ENCODE data around the gene NIPAL3.

DNA sequence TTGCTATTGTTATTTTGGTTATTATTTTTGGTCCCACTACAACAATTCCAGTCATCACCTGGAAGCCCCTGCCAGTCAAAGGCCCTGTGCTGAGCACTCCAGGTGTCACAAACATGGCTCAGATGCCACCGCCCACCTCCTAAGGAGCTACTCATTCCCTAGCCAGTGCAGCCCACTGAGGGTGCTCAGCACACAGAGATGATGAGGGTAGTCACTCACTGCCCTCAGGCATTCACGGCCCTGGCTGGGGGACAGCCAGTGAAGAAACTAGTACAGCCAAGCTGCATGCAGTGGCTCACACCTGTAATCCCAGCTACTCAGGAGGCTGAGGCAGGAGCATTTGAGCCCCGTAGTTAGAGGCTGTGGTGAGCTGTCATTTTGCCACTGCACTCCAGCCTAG lies 42.3 kb downstream of the NIPAL3 start:
- TF ChIP-seq, protein P1, sequence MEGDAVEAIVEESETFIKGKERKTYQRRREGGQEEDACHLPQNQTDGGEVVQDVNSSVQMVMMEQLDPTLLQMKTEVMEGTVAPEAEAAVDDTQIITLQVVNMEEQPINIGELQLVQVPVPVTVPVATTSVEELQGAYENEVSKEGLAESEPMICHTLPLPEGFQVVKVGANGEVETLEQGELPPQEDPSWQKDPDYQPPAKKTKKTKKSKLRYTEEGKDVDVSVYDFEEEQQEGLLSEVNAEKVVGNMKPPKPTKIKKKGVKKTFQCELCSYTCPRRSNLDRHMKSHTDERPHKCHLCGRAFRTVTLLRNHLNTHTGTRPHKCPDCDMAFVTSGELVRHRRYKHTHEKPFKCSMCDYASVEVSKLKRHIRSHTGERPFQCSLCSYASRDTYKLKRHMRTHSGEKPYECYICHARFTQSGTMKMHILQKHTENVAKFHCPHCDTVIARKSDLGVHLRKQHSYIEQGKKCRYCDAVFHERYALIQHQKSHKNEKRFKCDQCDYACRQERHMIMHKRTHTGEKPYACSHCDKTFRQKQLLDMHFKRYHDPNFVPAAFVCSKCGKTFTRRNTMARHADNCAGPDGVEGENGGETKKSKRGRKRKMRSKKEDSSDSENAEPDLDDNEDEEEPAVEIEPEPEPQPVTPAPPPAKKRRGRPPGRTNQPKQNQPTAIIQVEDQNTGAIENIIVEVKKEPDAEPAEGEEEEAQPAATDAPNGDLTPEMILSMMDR (IDR thresholded peaks at IDR 0.05; ENCODE audit: insufficient read depth, low read length): no peak
- TF ChIP-seq, protein P2, sequence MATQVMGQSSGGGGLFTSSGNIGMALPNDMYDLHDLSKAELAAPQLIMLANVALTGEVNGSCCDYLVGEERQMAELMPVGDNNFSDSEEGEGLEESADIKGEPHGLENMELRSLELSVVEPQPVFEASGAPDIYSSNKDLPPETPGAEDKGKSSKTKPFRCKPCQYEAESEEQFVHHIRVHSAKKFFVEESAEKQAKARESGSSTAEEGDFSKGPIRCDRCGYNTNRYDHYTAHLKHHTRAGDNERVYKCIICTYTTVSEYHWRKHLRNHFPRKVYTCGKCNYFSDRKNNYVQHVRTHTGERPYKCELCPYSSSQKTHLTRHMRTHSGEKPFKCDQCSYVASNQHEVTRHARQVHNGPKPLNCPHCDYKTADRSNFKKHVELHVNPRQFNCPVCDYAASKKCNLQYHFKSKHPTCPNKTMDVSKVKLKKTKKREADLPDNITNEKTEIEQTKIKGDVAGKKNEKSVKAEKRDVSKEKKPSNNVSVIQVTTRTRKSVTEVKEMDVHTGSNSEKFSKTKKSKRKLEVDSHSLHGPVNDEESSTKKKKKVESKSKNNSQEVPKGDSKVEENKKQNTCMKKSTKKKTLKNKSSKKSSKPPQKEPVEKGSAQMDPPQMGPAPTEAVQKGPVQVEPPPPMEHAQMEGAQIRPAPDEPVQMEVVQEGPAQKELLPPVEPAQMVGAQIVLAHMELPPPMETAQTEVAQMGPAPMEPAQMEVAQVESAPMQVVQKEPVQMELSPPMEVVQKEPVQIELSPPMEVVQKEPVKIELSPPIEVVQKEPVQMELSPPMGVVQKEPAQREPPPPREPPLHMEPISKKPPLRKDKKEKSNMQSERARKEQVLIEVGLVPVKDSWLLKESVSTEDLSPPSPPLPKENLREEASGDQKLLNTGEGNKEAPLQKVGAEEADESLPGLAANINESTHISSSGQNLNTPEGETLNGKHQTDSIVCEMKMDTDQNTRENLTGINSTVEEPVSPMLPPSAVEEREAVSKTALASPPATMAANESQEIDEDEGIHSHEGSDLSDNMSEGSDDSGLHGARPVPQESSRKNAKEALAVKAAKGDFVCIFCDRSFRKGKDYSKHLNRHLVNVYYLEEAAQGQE (IDR thresholded peaks at IDR 0.05; ENCODE audit: insufficient replicate concordance, low read depth): no peak
- no peak for TF ChIP-seq SPI1 (IDR thresholded peaks at IDR 0.05; ENCODE audit: borderline replicate concordance, low read depth)
- no peak for TF ChIP-seq POLR2AphosphoS5 (IDR thresholded peaks at IDR 0.05; ENCODE audit: low read depth)
- TF ChIP-seq GABPA (IDR thresholded peaks at IDR 0.05; ENCODE audit: low read depth): no peak
